GM12878 (cell line): ENCODE measurements around the gene UAP1L1. TPM values are rescaled to one million over a fixed set of nuclear protein-coding genes. Genes with fewer than 3 reads are reported as not detected.

ENCODE experiments used
- ATAC-seq: fragments of 200-7000 bp; cut with Tn5 transposase; 3 replicates; pipeline ENCODE4 v1.9.1; 2020; ENCODE audit warnings: mild to moderate bottlenecking, moderate library complexity
- BruUV-seq: library from RNA; stranded (reverse); fragments of 400-500 nt; replicated peaks from 2 replicates; lab custom pipeline; 2021; lab: Mats Ljungman, UMichigan
- CTCF ChIA-PET: fragments of 300-600 bp; sonication (Branson Sonifier 250); formaldehyde crosslinking; extraction: SDS; loops from one replicate; lab custom pipeline; 2021; ENCODE audit warnings: inconsistent platforms; lab: Yijun Ruan, JAX
- POLR2A ChIA-PET: fragments of 350-600 bp; formaldehyde crosslinking; extraction: SDS; loops from one replicate; lab custom pipeline; 2021; ENCODE audit warnings: inconsistent platforms; lab: Charles Lee
- RAD21 ChIA-PET: fragments of 300-600 bp; sonication (Branson Sonifier 250); formaldehyde crosslinking; loops from one replicate; lab custom pipeline; 2023; ENCODE audit warnings: antibody characterized with exemption; ENCODE audit not compliant: unreplicated experiment; lab: Charles Lee
- SMC1A ChIA-PET: fragments of 300-600 bp; sonication (Branson Sonifier 250); formaldehyde crosslinking; loops from one replicate; lab custom pipeline; 2023; ENCODE audit not compliant: unreplicated experiment, uncharacterized antibody; lab: Charles Lee
- DNase-seq: peaks from one replicate; pipeline ENCODE4 v3.0.0-alpha.2; 2011; ENCODE audit warnings: low read depth, low spot score
- FAIRE-seq: peaks from 3 replicates; lab custom pipeline; 2011; peaks lifted over from hg19 to GRCh38; lab: Jason Lieb, UNC
- H2AFZ ChIP-seq: 2 replicates; pipeline ENCODE4 v1.6.0; 2011; ENCODE audit warnings: low read depth, low read length, control low read depth; ENCODE audit not compliant: control insufficient read depth
- H3K27ac ChIP-seq: 2 replicates; pipeline ENCODE4 v1.5.1; 2011; ENCODE audit warnings: control low read depth; ENCODE audit not compliant: control insufficient read depth, insufficient read depth
- H3K27me3 ChIP-seq, 2 experiments: replicated peaks in 1 of 2; 2 replicates each; pipeline versions ENCODE4 v1.6.0 to v1.6.1; 2011; ENCODE audit warnings: low read length in 1 of 2; ENCODE audit not compliant: control insufficient read depth in 2 of 2, insufficient read depth in 2 of 2
- H3K36me3 ChIP-seq, 2 experiments: 2 replicates each; pipeline ENCODE4 v1.5.1; 2011; ENCODE audit warnings: low read length in 1 of 2; ENCODE audit not compliant: control insufficient read depth in 2 of 2, insufficient read depth in 2 of 2
- H3K4me1 ChIP-seq: 2 replicates; pipeline ENCODE4 v1.6.1; 2011; ENCODE audit warnings: mild to moderate bottlenecking, low read length, moderate library complexity, mixed read lengths; ENCODE audit not compliant: control insufficient read depth, insufficient read depth
- H3K4me2 ChIP-seq: 2 replicates; pipeline ENCODE4 v1.6.0; 2011; ENCODE audit warnings: control low read depth; ENCODE audit not compliant: control insufficient read depth, insufficient read depth
- H3K4me3 ChIP-seq: fragments of 200-600 bp; sonication (generic); 2 replicates; pipeline ENCODE4 v1.5.1; 2016
- H3K79me2 ChIP-seq: 2 replicates; pipeline ENCODE4 v1.6.0; 2011; ENCODE audit warnings: low read length; ENCODE audit not compliant: control insufficient read depth, insufficient read depth
- H3K9ac ChIP-seq: 2 replicates; pipeline ENCODE4 v1.8.0; 2011; ENCODE audit warnings: low read length, control low read depth, mixed read lengths; ENCODE audit not compliant: control insufficient read depth, insufficient read depth
- H3K9me3 ChIP-seq: replicated peaks from 3 replicates; pipeline ENCODE4 v1.5.1; 2011; ENCODE audit warnings: mild to moderate bottlenecking, low read length; ENCODE audit not compliant: control insufficient read depth, insufficient read depth
- H4K20me1 ChIP-seq: 2 replicates; pipeline ENCODE4 v1.6.0; 2011; ENCODE audit not compliant: control insufficient read depth, insufficient read depth
- BACH1 ChIP-seq: fragments of 450-650 bp; IDR thresholded peaks from 2 replicates; pipeline ENCODE4 v1.6.1; 2017; ENCODE audit warnings: mild to moderate bottlenecking, borderline replicate concordance
- CHD2 ChIP-seq: IDR thresholded peaks from 2 replicates; pipeline ENCODE4 v1.6.1; 2011; ENCODE audit warnings: low read depth, low read length, improper control_type of control experiment, borderline replicate concordance
- CREM ChIP-seq: IDR thresholded peaks from 2 replicates; pipeline ENCODE4 v1.6.1; 2014; ENCODE audit warnings: antibody characterized with exemption, low read depth
- DPF2 ChIP-seq: fragments of 450-650 bp; IDR thresholded peaks from 2 replicates; pipeline ENCODE4 v1.6.1; 2017; ENCODE audit warnings: mild to moderate bottlenecking
- EP300 ChIP-seq, 2 experiments: fragments of 150-350 bp in 1 of 2; IDR thresholded peaks; 2 replicates each; pipeline ENCODE4 v1.6.1; 2011 to 2012; ENCODE audit warnings: low read depth in 2 of 2, low read length in 2 of 2, borderline replicate concordance in 1 of 2, improper control_type of control experiment in 1 of 2, inconsistent platforms in 1 of 2; ENCODE audit not compliant: control insufficient read depth in 1 of 2
- GATAD2B ChIP-seq: fragments of 450-650 bp; conservative IDR thresholded peaks from 2 replicates; pipeline ENCODE4 v1.6.1; 2017; ENCODE audit warnings: low read depth, mild to moderate bottlenecking, moderate library complexity
- IKZF1 ChIP-seq: fragments of 450-650 bp; conservative IDR thresholded peaks from 2 replicates; pipeline ENCODE4 v1.6.1; 2017; ENCODE audit warnings: antibody characterized with exemption, mild to moderate bottlenecking
- IRF5 ChIP-seq: fragments of 450-650 bp; IDR thresholded peaks from 2 replicates; pipeline ENCODE4 v1.6.1; 2017; ENCODE audit warnings: borderline replicate concordance
- LARP7 ChIP-seq: fragments of 450-650 bp; IDR thresholded peaks from 2 replicates; pipeline ENCODE4 v1.6.1; 2017; ENCODE audit warnings: mild to moderate bottlenecking
- MYC ChIP-seq: IDR thresholded peaks from 2 replicates; pipeline ENCODE4 v1.6.1; 2011; ENCODE audit warnings: mild to moderate bottlenecking, low read length, moderate library complexity, inconsistent platforms; ENCODE audit not compliant: insufficient read depth, insufficient replicate concordance, insufficient read length, severe bottlenecking
- NKRF ChIP-seq: fragments of 450-650 bp; conservative IDR thresholded peaks from 2 replicates; pipeline ENCODE4 v1.6.1; 2017; ENCODE audit warnings: mild to moderate bottlenecking, moderate library complexity
- PAX5 ChIP-seq: IDR thresholded peaks from 2 replicates; pipeline ENCODE4 v1.6.1; 2011; ENCODE audit warnings: low read depth, low read length, borderline replicate concordance
- SIN3A ChIP-seq: IDR thresholded peaks from 2 replicates; pipeline ENCODE4 v1.6.1; 2012; ENCODE audit warnings: low read depth, low read length, improper control_type of control experiment
- SMC3 ChIP-seq: IDR thresholded peaks from 2 replicates; pipeline ENCODE4 v1.6.1; 2011; ENCODE audit warnings: low read length, improper control_type of control experiment, borderline replicate concordance
- SP1 ChIP-seq: IDR thresholded peaks from one replicate; pipeline ENCODE4 v1.6.1; 2011; ENCODE audit warnings: low read depth, low read length
- ZBED1 ChIP-seq: IDR thresholded peaks from 2 replicates; pipeline ENCODE4 v1.6.1; 2016; ENCODE audit warnings: borderline replicate concordance
- WGBS: methylation state at CpG from one replicate; pipeline ENCODE4 v1.1.6; 2016; ENCODE audit warnings: low lambda C conversion rate; ENCODE audit not compliant: insufficient replicate concordance, insufficient coverage; ENCODE audit errors: missing lambda C conversion rate; 5-methylcytosine and 5-hydroxymethylcytosine counted together
- in situ Hi-C: fragments of 300-500 bp; cut with MboI; formaldehyde crosslinking; loops from 9 replicates; pipeline ENCODE4 v1.14.3; 2018; ENCODE audit warnings: mixed read lengths
- intact Hi-C: fragments of 100-400 bp; cut with micrococcal nuclease; formaldehyde crosslinking; loops from one replicate; pipeline ENCODE4 v1.14.2; 2022; ENCODE audit not compliant: unreplicated experiment
- polyA plus RNA-seq, 11 experiments: library from polyadenylated mRNA; depleted of rRNA in 4 of 11; unstranded in 6 of 11; stranded (reverse) in 5 of 11; fragments of >200 nt; fragmentation: Nextera tagmentation in 4 of 11; fragmentation: Illumina TruSeq in 1 of 11; extraction: Ambion mirVana in 4 of 11; extraction: Trizol in 1 of 11; gene quantifications; 1 replicate in 1 of 11; 2 replicates in 10 of 11; pipeline versions ENCODE4 v1.2.1 to v1.2.3, GENCODE V29; 2011 to 2016; ENCODE audit warnings: inconsistent platforms in 2 of 11, missing spikeins in 2 of 11, low read depth in 1 of 11
- total RNA-seq, 4 experiments: library from RNA; depleted of rRNA in 3 of 4; stranded (reverse); fragments of >200 nt in 3 of 4; fragmentation: Illumina TruSeq in 1 of 4; extraction: Trizol in 1 of 4; gene quantifications; 2 replicates each; pipeline versions ENCODE4 v1.2.1 to v1.2.3, GENCODE V29; 2013 to 2021

The UAP1L1 gene
- total and polyA plus RNA-seq, 10 of the 15 experiments (the other 5 are each of a cell fraction or from before 2014, with no cell fraction given), result 0.29 to 15.7 (median 5.8) TPM

- WGBS, result 33% methylated on average over 43 of the region's 76 CpGs
- peak overlapping the region; percentile 68 for H3K9ac ChIP-seq
- H3K27me3 ChIP-seq, result no peaks in the 10 kb centered on the region
- 0 out of 2 replicates have a peak overlapping the region, but pooled peaks have one; percentile 22 for H3K27ac ChIP-seq
- TF ChIP-seq NKRF, result 0 out of 2 replicates have a peak, but pooled peaks have one; percentile 65
- TF ChIP-seq CREM, result no peak
- 0 out of 2 replicates have a peak, but pooled peaks have one; percentile 21 for TF ChIP-seq PAX5
- 0 out of 2 replicates have a peak, but pooled peaks have one; percentile 14 for TF ChIP-seq IKZF1
- TF ChIP-seq LARP7, result 0 out of 2 replicates have a peak, but pooled peaks have one; percentile 13
- no peak for TF ChIP-seq SMC3
- TF ChIP-seq EP300 (IDR thresholded peaks at IDR 0.05; ENCODE audit: borderline replicate concordance in 1 of 2, control insufficient read depth in 1 of 2, low read depth in 2 of 2, low read length in 2 of 2), result no peak
- TF ChIP-seq MYC, result peak; percentile 2
- TF ChIP-seq IRF5, result no peak
- peak; percentile 26 for TF ChIP-seq SP1
- 0 out of 2 replicates have a peak, but pooled peaks have one; percentile 25 for TF ChIP-seq BACH1
- peak; percentile 51; the same call in 1 of the 2 replicates for TF ChIP-seq DPF2
- 0 out of 2 replicates have a peak, but pooled peaks have one; percentile 30 for TF ChIP-seq CHD2
- TF ChIP-seq ZBED1, result no peak
- 0 out of 2 replicates have a peak, but pooled peaks have one; percentile 28 for TF ChIP-seq SIN3A
- TF ChIP-seq GATAD2B, result 0 out of 2 replicates have a peak, but pooled peaks have one; percentile 48
- peaks cover 0 to 5% of the 10 kb centered on the region in 2 experiments; a peak in 3 of 4 replicates for H3K36me3 ChIP-seq
- peak overlapping the region; percentile 11 for H2AFZ ChIP-seq
- POLR2A ChIA-PET, result interaction anchor here (0.5 to 1.8 kb wide), 6 partner anchors 8 to 377 kb away, joined by 3 to 11 read pairs (median 5); partner anchors contain the start of genes MAN1B1 and TUBB4B
- intact Hi-C loops, result no loop called here
- H3K4me1 ChIP-seq, result peaks cover 23% of the 10 kb centered on the region
- H3K4me2 ChIP-seq, result peak overlapping the region; percentile 72
- SMC1A ChIA-PET, result interaction anchor here (1.1 to 2.1 kb wide), 2 partner anchors 9 to 10 kb away, joined by 3 to 11 read pairs; partner anchors contain the start of gene MAN1B1
- FAIRE-seq (no peak), ATAC-seq (peak; percentile 53), DNase-seq (no peak)
- H3K4me3 ChIP-seq, result peak overlapping the region; percentile 66
- peaks cover 8% of the 10 kb centered on the region for H3K79me2 ChIP-seq
- no peaks in the 10 kb centered on the region; the same call in 1 of the 2 replicates for H4K20me1 ChIP-seq
- BruUV-seq, result TSS peak; percentile 59
- in situ Hi-C loops, result no loop called here
- H3K9me3 ChIP-seq, result no peaks in the 10 kb centered on the region
- CTCF ChIA-PET, result no interaction called here
- RAD21 ChIA-PET, result interaction anchor here (0.6 to 1.6 kb wide), 4 partner anchors 9 to 31 kb away, joined by 3 to 9 read pairs (median 6); partner anchors contain the start of gene MAN1B1
These were observed 709 bp downstream of the UAP1L1 start for GRCh38 chr9:137077758-137078693.
